HG03520 (cell line): ENCODE results near the gene HTR4.

Experiments
- ATAC-seq: cut with Tn5 transposase; IDR thresholded peaks from one replicate; pipeline ENCODE4 v1.9.1; 2021; ENCODE audit warnings: mild to moderate bottlenecking, moderate library complexity; ENCODE audit not compliant: unreplicated experiment

Gene HTR4

DNA sequence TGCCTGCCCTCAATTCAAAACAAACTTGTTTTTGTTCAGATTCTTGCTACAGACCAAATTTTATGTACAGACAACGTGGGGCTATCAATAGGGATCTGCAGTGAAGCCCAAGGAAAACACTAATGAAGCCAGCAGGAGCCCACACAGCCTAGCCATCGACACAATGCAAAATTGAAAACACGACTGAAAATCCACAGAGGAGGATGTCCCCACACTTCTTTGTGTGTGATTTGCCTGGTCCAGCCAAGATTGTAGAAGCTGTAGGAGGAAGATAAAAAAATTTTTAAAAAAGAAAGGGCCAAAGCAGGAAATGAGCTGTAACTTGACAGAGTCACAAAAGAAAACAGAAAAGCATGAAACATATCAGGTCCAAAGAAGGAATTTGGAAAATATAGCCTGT, 34.8 kb downstream of the HTR4 start:
- no peak for ATAC-seq

DNA sequence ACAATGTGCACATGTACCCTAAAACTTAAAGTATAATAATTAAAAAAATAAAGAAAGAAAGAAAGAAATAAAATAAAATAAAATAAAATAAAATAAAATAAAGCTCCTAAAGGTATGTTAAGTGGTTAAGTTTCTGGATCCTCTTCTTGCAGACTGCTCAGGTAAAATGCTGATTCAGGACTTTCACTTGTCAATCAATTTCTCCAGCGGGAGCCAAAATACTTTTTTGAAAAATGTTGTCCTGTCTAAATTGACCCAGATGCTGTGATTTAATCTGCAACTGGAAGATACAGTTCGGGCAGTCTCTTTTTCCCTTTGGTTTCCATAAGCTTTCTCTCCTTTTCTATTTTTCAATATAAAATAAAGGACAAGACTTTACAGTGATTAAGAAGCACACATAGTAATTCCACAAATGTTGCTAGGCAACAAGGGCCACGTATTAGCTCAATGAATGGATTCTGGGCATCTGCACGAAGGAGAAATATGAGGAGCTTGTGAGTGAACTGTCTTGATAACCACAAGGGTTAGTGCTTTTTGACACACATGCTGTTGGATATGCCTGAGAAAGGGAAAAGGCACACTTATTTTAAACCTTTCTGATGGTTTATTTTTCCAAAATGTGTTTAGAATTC, 38.6 kb downstream of the HTR4 start:
- no peak for ATAC-seq

- ATAC-seq, result no peak
Observed at GRCh38 chr5:148607406-148607805, 46.9 kb downstream of the HTR4 start.

GRCh38 chr5:148606296-148606695, 48.0 kb downstream of the HTR4 start:
- ATAC-seq, result no peak

GRCh38 chr5:148599187-148599586, 55.1 kb downstream of the HTR4 start:
- no peak for ATAC-seq

- no peak for ATAC-seq
Observed at GRCh38 chr5:148595697-148596096, 58.6 kb downstream of the HTR4 start.

DNA sequence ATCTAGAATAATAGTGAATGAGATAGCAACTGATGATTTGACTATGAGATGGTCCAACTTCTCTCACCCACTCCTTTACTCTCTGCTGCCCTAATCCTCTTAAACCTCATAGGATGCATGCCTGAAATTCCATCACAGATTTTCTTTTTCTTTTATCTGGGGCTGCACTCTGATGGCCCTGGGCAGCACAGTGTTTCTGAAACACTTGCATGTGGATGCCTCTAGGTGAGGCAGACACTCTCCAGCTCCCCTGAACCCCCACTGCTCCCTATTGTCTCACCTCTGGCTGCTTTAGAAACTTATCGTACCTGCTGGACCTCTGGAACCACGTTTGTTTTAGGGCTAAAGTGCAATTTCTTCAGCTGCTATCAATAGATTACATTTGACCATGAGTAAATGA, 67.5 kb downstream of the HTR4 start:
- ATAC-seq, result no peak

DNA sequence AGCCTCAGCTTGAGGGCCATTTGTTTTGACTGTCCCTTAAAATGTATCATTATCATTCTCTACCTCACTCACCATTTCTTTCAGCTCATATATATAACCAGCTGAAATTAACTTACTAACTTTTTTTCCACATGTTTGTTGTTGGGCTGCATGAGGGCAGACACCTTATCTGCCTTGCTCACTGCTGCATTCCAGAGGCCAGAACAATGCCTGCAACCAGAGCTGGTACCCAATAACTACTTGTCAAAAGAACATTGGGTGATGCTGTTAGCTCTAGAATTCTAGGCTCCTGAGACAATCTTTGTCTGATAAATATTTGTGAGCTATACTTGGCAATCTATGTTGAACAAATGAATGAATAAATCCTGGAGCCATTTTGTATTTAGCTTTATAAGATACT, 68.3 kb downstream of the HTR4 start:
- ATAC-seq, result no peak

- no peak for ATAC-seq
Observed at GRCh38 chr5:148584103-148584502, 70.2 kb downstream of the HTR4 start.

GRCh38 chr5:148583421-148583965, 70.8 kb downstream of the HTR4 start:
- no peak for ATAC-seq

GRCh38 chr5:148574167-148574566, 80.2 kb downstream of the HTR4 start:
- no peak for ATAC-seq

DNA sequence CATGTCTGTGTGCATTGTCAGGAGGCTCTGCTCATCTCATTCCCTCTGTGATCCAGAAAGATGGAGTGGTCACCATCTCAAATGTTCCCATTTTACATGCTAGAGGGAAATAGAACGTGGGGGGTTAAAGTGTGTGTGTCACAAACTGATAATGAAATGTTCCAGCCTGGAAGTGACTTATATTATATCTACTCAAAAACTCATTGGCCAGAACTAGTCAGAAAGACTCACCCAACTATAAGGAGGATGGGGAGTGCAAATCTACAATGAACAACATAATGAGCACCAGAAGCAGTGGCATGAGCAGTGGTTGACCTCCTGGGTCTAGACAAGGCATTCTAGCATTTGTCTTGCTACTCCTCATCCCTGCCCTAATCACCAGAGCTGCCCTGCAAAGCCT, 81.0 kb downstream of the HTR4 start:
- ATAC-seq, result no peak

- no peak for ATAC-seq
Observed at GRCh38 chr5:148569948-148570347, 84.4 kb downstream of the HTR4 start.

- ATAC-seq, result no peak
Observed at GRCh38 chr5:148565148-148565547, 89.2 kb downstream of the HTR4 start.

DNA sequence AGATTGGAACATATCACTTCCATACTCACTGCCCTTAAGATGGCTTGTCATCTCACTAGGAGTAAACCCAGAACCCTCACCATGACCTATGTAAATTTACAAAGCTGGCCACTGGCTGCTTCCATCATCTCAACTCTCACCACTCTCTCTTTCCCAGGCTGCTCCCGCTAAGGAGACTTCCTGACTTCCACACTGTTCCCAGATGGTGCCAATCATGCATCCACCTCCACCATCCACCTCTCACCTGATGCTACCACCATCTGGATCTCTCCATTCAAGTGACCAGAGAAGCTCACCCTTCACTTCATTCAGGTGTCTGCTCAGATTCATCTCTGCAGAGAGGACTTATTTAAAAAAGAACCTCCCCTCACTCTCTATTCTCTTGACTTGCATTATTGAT, 91.3 kb downstream of the HTR4 start:
- no peak for ATAC-seq

- no peak for ATAC-seq
Observed at GRCh38 chr5:148561801-148562311, 92.5 kb downstream of the HTR4 start.

DNA sequence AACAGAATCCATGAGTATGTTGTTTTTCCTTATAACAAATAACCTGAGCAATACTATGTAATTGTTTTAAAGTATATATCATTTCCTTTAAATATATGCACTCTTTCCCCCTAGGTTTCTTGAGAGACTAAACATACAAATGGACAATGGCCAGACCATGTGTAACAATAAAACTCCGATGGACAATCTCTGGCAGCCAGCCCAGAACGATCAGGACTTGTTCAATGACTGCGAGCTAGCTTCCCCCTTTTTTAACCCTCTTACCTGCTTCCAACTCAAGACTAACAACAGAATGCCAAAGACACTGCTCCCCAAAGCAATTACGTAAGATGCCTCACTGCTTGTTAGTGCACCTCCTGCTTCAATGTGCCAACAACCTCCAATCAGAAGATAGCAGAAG, 94.9 kb downstream of the HTR4 start:
- no peak for ATAC-seq

- ATAC-seq, result no peak
Observed at GRCh38 chr5:148558892-148559291, 95.4 kb downstream of the HTR4 start.

GRCh38 chr5:148556835-148557234, 97.5 kb downstream of the HTR4 start:
- no peak for ATAC-seq

DNA sequence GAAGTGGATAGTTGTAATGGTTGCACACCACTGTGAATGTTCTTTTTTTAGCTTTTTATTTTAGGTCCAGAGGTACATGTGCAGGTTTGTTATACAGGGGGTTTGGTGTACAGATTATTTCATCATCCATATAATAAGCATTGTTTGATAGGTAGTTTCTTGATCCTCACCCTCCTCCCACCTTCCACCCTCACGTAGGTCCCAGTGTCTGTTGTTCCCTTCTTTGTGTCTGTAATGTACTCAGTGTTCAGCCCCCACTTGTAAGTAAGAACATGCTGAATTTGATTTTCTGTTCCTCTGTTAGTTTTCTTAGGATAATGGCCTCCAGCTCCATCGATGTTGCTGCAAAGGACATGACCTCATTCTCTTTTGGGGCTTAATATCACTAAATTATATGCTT, 99.7 kb downstream of the HTR4 start:
- ATAC-seq, result no peak

GRCh38 chr5:148543727-148544126, 110.6 kb downstream of the HTR4 start:
- ATAC-seq, result no peak

- no peak for ATAC-seq
Observed at GRCh38 chr5:148542812-148543211, 111.5 kb downstream of the HTR4 start.
